Stimulated activated CD8-positive, alpha-beta memory T cell treated with anti-CD3 and anti-CD28 coated beads, Interleukin-2, amount 100 ng/mL, for 48 hours (primary cell): ENCODE results near the gene CDC26.
"Not testable (repeated sequence)": the region's sequence is repeated elsewhere in the genome, so short reads cannot be mapped to it uniquely, and the experiment has no call there.

Experiments used
- DNase-seq, 2 donors: peaks; one replicate each; pipeline ENCODE4 v3.0.0-alpha.2; 2020; ENCODE audit warnings: low read depth in 2 of 2

Gene CDC26

DNA sequence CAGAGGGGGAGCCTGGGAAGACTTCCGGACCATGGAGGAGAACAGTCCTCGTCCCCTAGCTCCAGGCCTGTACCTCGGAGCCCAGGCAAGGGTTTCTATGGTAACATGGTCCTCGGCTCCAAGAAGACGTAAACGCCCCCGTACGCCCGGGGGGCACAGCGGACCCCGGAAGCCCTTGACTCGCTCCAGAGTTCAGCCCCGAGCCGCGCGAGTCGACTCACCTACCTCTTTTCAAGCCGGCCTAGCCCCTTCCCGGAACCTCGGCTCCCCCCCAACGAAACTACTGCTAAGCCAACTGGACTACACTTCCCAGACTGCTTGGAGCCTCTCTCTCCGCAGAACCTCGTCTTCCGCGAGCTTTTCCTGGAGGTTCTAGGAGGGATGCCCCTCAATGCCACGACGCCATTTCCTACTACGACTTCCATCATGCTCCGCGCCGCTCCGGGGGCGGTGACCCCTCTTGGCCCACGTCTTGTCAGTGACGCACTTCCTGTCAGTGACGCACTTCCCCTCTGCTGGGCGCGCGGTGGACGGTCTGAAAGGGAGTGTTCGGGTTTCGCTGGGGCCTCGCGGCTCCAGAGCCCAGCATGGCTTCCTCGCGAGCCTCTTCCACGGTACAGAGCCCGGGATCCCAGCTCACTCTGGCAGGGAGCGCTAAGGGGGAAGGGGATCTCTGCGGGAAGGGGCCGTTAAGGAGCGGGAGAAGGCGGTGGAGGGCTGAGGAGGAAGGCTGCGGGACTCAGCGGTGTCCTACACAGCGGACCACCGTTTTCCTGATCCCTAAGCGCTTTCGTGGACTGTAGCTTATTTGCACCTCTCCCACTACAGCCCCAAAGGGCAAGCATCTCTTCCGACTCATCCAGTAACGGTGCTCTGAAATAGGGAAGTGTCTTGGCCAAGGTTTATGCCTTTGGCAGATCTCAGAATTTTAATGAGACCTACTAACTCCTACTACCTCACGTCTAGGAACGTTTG lies at the start of gene CDC26, which contains the start of gene PRPF4:
TSS of gene CDC26 (minus strand) at position 416 of the 975 bp plus-strand sequence. CDS start 3,065 bp downstream, outside the sequence.
TSS of gene PRPF4 (plus strand) at position 502 of the 975 bp plus-strand sequence. CDS start at position 588, 86 bp downstream.
- DNase-seq = peak; percentile 91 to 95

DNA sequence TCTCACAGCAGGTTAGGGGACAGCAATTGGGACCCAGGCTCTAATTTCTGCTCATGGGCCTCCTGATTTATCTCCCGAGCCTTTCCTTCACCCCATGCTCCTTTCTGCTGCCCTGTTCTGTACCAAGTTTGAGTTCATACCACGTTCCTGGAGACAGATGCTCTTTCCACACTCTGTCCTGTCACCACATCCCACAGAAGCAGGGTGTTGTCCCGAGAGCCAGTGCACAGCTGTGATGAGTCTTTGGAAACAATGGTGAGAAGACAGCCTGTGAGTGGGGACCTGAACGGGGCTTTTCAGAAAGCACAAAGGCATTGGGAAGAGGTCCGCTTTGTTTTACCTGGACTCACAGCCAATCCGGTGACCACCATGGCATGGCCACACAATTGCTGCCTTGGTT lies 47.3 kb upstream of the CDC26 start:
- no peak for DNase-seq

DNA sequence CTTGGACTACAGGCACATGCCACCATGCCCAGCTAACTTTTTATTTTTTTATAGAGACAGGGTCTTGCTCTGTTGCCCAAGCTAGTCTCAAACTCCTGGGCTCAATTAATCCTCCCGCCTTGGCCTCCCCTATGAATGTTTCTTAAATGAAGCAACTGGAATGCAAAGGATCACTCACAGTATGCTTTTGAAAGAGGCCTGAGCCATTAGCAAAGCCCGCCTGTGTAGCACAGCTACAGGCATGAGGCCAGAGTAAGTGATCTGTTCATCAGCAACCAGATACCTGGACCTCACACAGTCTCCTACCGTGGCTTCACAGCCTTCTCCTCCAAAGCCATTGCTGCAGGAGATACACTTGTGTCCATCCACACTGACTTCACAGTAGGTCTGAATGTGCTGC lies 44.7 kb upstream of the CDC26 start:
- no peak for DNase-seq

DNA sequence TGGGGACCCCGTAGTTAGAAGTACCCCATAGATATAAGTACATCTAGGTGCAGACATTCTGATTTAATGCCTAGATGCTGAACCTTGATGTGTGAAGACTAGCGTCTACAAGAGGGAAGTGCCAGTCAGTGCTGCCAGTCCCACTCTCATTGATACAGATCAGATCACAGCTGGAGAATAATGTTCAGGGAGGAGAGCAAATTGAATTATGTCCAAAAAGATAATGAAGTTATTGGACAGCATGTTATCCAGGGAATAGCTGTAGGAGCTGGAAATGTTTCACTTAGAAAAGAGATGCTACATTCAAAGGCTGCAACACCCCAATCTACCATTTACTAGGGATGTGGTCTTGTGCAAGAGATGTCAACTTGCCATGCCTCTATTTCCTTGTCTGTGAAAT lies 43.7 kb upstream of the CDC26 start:
- no peak for DNase-seq

DNA sequence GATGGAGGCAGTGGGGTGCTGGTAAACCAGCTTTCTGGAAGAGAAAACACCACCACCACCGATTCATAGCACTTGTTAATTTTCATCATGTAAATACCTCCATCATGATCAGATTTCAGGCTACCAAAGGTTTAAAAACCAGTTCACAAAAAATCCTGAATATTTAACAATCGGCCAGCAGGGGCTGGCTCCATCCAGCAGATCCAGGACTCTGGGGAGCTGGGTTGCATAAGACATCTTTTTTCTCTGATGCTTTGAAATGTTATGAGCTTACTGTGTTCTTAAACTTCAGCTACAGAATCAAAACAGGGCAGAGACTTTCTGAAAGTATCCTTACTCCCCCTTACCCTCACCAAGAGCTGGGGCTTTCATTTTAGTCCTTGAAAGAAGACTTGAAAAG lies 42.4 kb upstream of the CDC26 start:
- no peak for DNase-seq

DNA sequence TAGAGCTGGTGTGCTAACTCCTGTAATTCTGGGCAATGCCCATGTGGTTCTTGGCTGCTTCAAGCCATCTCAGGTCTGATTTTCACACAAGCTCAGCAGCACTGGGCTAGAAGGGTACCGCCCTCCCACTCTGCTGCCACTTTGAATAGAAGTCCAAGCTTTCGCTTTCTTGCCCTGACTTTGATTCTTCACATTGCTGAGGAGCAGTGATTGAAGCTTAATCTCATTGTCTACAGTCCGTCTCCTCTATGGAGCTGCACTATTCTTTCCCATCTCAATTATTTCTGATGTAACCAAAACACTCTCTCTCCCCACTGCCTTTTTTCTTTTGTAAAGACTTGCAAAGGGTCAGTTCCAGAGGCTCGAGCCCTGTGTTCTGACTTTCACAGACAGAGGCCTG lies 40.7 kb upstream of the CDC26 start:
- DNase-seq = no peak

DNA sequence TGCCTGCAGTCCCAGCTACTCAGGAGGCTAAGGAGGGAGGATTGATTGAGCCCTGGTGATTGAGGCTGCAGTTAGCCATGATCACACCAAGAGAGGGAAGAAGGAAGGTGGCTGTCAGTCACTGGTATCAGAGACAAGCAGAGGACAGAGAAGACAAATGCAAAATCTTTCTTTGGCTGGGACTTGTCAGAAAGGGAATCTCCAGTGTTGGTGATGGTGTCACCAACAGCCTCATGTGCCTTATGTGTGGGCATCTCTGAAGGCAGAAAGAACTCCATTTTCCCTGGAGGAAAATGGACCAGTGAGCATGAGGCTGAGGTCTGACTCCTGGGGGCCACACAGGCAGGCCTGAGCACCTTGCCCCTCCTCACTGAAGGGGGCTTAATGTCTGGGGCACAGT lies 39.9 kb upstream of the CDC26 start:
- no peak for DNase-seq

DNA sequence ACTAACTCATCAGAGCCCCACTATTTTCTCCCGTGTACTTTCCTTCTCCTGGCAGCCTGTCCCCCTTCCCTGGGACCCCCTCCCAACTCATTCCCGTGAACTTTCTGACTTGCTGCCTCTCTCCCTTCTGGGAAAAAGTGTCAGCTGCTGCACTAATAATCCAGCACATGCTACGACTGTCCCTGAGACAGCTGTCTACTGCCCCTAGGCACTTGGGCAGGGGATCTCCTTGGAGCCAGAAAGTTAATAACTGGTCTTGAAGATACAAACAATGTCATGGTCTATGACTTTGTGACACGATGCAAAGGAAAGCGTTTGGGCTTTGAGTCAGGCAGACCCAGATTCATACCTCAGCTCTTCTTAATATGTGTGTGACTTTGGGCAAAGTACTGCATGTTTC lies 37.9 kb upstream of the CDC26 start:
- DNase-seq = no peak

DNA sequence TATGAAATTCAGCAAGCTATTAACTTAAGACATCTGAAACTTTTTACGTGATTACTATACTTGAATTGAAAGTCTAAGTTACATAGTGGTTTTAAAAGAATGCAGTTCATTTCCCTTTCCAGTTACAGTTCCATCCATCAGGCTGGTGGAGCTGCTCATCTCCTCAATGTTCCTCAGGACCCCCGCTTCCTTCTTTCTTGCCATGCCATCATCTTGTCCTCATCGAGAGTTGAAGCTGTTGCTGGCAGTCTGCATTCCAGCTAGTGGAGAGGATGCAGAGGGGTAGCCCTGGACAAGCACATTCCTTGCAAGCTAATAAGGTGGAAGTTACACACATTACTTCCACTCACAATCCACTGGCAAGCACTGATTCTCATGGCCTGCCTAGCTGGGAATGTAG lies 36.6 kb upstream of the CDC26 start:
- no peak for DNase-seq

DNA sequence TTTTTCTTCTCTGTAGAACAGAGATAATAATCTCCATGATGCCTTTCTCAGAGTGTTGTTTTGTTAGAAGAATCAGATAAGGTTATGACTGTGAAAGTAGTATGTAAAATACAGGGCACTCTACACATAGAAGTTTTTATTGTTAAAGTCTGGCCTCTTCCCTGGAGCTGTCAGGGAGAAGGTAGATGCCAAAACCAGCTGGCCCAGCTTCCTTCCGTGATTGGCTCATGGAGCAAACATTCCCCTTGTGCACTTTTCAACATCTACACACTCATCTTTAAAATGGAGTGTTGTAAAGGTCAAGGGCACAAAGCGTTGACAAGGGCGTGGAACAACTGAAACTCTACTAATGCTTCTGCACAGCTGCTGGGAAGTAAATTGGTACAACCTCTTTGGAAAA lies 35.2 kb upstream of the CDC26 start:
- DNase-seq = no peak

DNA sequence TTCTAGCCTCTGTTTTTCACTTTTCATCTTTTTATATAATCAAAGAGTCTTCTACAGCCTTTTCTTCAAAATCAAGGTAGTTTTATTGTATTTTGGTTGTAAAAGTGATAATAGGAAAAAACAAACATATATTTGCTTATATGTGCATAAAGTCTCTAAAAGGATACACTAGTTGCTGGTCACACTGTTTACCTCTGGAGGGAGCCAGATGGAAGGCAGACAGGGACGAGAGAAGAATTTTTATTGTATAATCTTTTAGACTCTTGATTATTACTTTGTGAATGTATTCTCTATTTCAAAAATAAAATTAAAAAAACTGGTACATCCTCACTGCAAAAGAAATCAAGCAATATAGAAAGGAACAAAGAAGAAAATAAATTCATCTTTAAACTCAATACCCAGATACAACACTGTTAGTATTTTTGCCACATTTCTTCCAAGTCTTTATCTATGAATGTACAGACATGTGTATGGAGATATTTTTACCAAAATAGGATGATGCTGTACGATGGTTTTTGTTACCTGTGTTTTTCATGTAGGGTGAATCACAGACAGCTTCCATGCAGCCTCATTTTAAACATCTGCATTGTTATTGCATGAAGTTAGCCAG lies 33.9 kb upstream of the CDC26 start:
- no peak for DNase-seq

DNA sequence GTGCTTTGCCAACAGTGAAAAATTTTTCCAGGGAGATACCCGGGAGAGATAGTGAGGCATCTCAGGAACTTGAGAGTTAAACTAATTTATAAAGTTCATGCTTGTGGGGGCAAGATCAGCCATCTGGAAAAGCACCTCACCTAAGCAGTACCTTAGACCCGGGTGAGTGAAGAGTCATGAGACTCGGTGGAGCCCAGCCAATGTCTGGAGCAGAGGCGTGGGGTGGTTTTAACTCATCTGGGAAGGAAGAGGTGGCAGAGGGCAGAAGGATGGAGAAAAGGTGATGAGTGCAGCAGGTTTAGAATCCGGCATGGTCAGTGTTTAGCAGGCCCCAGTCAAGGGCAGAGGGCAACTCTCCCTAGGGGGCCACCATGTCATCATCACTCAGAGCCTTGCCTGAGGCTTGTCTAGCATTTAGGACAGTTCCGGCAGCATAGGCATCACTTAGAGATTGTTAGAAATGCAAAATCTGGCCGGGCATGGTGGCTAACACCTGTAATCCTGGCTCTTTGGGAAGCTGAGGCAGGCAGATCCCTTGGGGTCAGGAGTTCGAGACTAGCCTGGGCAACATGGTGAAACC lies 32.1 kb upstream of the CDC26 start:
- DNase-seq = no peak

DNA sequence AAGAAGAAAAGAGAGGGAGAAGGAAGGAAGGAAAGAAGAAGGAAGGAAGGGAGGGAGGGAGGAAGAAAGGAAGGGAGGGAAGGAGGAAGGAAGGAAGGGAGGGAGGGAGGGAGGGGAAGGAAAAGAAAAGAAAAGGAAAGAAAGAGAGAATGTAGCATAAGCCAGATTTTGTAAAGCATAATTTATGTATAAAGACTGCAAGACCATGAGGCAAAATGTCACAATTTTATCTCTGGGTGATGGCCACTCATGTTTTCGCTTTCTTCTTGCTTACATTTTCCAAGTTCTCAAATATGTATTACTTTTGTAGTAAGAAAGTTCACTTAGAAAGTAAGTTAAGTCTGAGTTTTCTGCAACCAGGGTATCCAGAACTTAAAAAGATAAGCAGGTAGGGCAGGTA lies 31.2 kb upstream of the CDC26 start:
- no peak for DNase-seq

DNA sequence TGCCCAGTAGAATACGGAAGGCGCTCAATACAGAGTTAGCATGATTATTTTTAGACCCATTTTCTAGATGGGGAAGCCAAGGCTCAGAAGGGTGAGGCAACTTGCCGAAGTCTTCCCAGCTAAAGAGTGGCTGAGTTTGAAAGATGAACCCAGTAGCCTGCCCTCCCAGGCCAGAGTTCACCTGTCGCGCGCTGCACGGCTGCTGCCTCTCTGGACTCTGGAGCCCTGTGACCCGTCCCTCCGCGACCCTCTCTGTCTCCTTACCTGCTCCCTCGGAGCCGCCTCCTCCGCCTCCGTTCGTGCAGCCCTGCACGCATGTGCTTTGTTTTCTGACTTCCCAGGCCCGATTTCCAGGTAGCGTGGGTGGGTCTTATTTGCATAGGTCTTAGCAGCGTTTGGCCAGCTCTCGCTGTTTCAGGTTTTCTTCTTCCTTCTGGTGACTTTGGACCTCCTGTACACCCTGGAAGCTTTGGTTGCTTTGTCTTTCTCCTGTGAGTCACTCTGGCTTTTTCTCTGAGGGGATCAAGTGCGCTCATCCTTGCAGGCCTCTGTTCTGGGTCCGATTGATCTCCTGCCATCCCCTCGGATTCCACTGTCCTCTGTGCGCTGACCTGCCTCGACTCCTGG lies 27.5 kb upstream of the CDC26 start, which contains the start of gene RNF183:
TSS of gene RNF183 (minus strand) at position 585 of the 627 bp plus-strand sequence. CDS start 5,192 bp downstream, outside the sequence.
- DNase-seq = no peak

DNA sequence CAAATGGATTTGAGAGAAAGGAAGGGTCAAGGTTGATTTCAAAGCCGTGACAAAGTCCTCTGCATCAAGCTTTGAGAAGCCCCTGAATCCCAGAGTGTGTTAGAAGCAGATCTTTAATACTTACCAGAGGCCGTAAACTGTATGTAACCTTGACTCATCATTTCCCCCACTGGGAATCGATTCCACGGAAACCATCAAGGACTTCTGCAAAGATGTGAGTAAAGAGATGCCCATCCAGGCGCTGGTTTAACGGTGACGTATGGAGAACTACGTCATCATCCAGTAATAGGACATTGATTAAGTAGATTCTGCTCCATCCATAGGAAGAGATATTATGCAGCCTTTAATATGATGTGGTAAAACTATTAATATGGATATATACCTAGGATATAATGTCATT lies 26.2 kb upstream of the CDC26 start:
- DNase-seq = no peak

DNA sequence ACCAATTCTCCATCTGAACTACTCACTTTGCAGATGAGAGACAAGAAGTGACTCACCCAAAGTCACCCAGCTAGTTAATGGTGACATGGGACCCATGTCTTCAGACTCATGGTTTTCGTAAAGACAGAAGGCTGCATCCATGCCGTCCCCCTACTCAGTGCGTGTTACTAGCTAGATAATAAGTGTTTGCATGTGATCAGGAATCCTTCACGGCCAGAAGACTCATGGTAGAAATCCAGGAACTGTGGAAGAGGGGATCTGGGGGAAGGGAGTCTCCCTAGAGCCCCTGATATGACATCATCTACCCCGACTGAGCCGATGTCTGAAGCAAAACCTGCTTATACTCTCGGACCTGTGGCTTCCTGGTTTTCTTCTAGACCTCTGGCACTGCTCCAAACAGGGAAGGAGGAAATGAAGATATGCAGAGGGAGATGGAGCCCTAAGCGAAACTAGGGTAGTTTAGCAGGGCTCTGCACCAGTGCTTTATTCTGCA lies 24.5 kb upstream of the CDC26 start:
- no peak for DNase-seq

DNA sequence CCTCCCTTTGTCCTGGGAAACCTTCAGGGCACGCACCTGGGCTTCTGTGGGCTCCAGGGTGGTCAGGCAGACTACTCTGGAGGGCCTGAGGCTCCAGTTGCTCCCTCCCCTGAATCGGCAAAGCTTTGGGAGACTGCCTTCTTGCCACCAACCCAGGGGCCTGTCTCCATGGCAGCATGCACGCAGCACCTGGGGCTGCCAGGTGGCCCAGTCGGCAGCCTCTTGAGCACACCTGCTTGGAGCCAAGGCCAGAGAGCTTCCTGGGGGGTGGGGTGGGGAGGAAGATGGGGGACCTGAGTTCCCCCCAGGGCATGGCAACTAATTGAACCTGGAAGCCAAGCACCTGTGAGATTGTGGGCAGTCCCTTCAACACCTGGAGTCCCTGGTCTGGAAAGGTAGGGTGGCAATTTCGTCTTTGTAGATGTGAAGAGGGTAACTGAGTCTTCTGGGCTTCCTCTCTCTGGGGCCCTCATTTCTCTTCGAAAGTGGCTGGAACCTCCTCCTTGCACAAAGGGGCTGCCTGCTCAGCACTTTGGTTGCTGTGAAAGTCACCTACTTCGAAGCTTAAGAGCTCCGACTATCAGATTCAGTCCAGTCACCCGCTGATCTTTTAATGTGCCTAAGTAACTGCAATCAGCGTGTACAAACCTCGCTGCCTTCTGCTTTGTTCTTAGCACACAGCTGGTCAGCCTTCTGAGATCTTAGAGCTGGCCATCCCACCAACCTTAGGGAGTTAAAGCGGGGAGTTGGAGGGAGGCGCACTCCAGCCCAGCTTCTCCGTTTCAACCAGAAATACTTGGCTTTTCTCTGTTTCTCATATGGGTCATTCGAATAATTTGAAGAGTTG lies 23.8 kb upstream of the CDC26 start:
- no peak for DNase-seq

DNA sequence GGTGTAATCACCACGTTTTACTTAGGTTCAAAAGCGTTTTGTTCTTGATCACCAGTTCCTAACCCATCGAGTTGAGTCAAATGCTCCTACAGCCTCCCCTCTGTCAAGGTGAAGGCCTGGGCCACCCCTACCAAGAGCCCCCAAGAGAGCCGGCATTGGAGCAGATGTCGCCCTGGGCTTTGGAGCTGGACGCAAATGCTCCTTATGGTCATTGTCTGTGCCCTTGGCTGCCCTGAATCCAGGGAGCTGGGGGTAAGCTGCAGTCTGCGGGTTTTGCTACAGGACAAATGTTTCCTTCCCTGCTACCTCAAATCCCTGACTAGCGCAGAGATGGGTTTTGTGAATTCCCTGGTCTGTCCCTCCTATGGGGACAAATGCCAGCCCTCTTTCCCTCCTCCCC lies 22.9 kb upstream of the CDC26 start:
- no peak for DNase-seq

DNA sequence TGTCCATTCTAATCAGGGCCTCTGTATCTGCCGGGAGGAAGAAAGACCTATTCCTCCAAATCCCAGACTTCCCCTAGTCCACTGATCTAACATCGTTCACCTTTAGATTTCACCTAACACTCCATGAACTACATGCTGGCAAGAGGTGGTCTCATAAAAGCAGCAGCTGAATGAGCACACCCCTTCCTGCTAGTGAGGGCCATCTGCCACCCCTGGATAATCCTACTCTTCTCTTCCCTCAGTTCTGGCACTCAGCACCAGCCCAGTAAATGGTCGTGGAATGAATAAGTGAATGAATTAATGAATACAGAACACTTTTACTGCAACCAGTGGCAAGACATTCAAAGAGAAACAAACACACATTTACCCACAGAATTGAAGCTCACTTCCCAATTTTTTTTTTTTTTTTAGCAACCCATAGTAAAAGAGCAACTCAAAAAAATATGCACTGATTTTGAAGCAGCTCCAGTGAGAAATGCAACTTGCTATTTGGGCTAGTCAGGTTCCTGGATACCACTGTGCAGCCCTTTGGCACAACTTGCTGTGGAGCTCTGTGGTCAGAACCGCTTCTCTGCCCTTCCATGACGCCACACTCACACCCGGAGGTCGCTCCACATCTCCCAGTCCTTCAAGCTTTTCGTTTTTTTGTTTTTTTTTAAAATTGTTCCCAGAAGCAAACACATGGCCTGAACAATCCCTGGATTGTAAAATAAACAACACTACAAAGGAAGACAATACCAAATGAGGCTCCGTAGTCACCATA lies 21.6 kb upstream of the CDC26 start:
- DNase-seq = no peak

DNA sequence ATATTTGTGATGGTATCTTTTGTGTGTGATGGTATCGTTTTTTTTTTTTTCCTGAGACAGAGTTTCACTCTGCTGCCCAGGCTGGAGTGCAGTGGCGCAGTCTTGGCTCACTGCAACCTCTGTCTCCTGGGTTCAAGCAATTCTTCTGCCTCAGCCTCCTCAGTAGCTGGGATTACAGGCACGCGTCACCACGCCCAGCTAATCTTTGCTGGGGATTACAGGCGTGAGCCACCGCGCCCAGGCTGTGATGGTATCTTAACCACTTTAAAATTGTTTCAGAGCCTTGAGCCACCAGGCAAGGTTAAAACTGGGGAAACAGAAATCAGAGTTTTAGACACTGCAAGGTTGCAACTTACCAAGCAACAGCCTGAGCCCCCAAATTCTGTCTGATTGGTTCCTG lies 20.9 kb upstream of the CDC26 start:
- DNase-seq = not testable (repeated sequence)
